GM19463 (cell line): Measurements from ENCODE around the gene NRP2.

ENCODE experiments used
- ATAC-seq: cut with Tn5 transposase; IDR thresholded peaks from one replicate; pipeline ENCODE4 v1.9.1; 2021; ENCODE audit warnings: mild to moderate bottlenecking, moderate library complexity; ENCODE audit not compliant: unreplicated experiment

NRP2 gene

GRCh38 chr2:205659922-205660321 lies 22.4 kb upstream of the NRP2 start:
- no peak for ATAC-seq

DNA sequence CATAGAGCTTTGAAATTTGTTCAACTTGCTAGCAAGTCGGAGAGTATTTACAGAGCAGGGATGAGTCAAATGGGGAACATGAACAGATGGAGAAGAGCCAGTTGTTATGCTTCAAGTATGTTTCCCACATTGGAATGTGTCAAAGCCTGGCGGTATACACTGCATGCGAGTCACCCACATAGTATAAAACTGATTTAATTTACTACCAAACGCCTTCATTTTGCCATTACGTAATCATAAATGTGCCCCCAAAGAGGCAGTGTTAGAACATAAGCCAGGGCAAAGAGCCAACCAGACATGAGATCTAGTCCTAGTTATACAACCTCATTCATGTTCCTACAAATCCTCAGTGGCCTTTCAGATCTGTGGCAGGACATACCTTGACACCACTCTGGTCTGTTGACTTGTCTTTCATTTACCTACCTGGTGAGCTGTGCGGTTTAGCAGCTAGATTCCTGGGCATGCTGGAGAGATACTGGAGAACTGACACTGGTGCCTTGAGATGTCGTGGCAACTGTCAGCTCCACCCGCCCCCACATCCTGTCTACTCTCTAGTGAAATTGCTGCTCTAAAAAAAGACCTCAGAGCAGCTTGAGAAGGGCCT lies 21.7 kb upstream of the NRP2 start:
- ATAC-seq, result peak; percentile 61

DNA sequence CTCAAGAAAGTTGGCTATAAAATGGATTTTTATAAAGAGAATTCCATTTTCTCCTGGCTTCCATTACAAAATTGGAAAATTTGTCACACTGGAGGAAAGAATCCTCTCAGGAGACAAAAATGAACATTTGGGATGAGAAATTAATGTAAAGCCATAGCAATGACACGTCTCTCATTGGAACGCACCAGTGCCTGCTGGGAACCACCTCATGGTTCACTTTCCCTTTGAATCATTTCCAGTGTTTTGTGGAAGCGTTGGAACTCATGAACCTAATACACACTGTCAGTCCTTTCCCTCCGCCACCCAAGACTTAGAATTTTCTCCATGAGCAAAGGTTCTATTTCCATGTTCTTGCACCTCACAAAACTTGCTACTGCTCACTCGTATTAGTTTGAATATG lies 21.0 kb upstream of the NRP2 start:
- no peak for ATAC-seq

DNA sequence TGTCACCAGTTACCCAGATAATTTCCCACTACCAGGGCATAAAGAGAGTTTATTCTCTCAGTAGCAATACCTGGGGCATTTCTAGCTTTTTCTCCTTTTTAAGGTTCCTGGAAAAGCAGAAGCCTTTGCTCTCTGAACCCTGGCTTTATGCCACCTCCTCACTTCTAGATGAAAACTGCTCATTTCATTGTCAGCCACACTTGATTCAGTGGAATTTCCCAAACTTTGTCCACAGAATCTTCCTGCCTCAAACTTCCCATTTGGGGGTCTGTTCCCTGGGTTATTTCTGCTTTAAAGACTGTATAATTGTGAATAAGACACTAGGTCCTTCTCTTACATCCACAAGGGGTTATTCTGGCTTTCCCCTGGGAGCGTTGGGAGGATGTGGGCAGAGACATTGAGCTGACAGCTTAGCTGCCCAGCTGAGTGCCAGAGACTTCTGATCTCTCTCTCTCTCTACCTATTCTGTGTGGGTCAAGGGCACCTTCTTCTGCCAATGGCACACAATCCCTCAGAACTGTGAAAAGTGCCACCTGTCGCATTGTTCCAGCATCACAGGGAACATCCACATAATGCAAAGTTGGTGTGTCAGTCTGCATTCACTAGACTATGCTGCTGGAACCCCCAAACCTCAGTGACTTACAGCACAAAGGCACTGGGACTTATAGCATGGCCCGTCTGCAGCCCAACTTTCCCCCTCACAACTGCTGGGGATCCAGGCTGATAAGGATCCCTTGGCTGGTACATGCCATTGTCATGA lies 19.9 kb upstream of the NRP2 start:
- no peak for ATAC-seq

- no peak for ATAC-seq
These were observed 16.5 kb upstream of the NRP2 start for GRCh38 chr2:205665791-205666190.

GRCh38 chr2:205670292-205670691 lies 12.0 kb upstream of the NRP2 start:
- ATAC-seq, result no peak

GRCh38 chr2:205673312-205673711 lies 9.0 kb upstream of the NRP2 start:
- ATAC-seq, result no peak

GRCh38 chr2:205675861-205676516 lies 6.3 kb upstream of the NRP2 start:
- ATAC-seq, result peak; percentile 39

DNA sequence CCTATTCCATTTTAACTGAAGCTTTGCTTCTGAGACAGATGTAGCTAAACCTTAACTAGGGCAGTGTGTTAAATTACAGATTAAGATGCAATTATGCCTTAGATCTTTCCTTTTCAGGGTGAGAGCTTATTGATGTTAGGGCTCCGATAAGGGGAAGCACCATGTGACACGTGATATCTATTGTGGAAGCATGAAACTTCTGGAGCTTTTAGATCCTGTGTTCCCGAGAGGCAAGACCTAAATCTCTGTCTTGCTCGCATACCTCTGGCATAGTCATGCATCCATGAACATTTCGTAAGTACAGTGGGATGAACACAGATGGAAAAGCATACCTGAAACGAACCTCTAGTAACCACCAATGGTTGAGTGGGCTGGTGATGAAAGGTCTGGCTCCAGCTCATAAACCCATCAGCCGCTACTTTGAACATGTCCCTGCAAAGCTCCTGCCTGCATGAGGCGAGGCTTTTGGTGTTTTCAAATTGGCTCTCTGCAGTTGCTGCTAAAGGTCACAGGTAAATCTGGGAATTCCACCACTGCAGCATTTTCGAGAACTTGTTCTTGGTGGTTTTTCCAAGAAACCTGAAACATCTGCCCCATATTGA lies 3.7 kb upstream of the NRP2 start:
- ATAC-seq, result no peak

DNA sequence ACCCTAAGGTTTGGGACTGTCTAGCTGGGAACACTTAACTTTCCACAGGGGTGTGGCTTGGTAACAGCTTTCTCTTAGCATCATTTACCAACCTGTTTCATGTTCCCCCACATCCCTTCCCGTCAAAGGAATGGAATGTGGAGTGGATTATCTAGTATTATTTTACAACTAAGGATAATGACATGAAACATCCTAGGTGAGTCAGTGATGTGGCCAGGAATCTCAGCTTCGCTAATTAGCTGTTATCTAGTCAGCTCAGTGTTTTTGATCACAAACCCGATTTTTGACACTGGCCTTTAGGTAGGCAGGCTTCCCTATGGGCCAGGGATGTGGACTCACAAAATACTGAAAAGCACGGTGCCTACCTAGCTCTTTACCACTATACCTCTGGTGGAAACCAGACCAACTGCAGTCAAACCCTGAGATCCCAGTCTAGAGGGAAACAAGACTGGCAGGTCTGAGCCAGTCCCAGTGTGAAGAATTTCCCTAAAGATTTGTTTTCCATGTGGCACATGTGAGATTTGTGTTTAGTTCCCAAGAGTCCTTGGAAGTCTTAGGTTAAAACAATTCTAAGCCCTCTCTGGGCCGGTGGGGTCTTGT lies 2.8 kb upstream of the NRP2 start:
- no peak for ATAC-seq

- peak; percentile 51 for ATAC-seq
These were observed 2.2 kb upstream of the NRP2 start for GRCh38 chr2:205680067-205680466.

DNA sequence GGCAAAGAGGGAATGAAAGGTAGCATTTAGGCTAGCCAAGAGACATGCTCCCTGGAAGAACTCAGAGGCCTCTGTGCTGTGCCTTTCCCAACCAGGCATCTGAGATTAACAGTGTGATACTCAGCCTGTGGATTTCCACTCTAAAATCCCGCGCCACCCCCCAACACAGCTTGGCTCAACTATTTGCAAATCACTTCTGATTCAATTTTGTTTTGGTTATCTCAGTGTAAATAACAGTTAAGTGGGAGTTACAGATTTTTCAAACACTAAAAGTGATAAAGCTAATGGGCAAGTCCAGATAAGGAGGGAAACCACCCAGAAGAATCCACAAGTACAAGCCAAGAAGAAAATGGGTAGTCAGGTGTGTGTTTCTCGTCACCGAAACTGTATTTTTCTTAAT lies 1.4 kb upstream of the NRP2 start:
- ATAC-seq, result no peak

- ATAC-seq, result peak; percentile 30
These were observed 681 bp upstream of the NRP2 start for GRCh38 chr2:205681401-205682238.

- ATAC-seq, result no peak
These were observed 735 bp downstream of the NRP2 start for GRCh38 chr2:205682971-205683501.

GRCh38 chr2:205683502-205684367 lies 1.4 kb downstream of the NRP2 start:
- ATAC-seq, result no peak

DNA sequence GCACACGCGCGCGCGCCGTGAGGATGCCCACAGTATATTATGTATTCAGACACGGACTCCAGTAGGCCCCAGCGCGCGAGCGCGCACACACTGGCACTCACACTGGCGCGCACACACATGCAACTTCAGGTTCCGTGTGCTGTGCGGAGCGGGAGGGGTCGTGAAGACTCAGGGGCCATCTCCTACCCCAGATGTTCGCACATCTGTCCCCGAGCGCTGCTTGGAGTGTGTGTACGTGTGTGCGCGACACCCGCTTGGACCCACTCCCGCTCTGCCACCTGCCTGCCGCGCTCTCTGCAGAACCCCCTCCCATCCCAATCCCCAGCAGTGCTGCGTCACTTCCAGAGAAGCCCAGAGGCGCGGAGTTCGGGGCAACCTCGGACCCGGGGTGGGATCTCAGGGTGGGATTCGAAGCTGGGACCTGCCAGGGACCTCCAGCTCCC lies 2.6 kb downstream of the NRP2 start:
- ATAC-seq, result no peak

GRCh38 chr2:205685314-205686055 lies 3.2 kb downstream of the NRP2 start:
- ATAC-seq, result no peak

DNA sequence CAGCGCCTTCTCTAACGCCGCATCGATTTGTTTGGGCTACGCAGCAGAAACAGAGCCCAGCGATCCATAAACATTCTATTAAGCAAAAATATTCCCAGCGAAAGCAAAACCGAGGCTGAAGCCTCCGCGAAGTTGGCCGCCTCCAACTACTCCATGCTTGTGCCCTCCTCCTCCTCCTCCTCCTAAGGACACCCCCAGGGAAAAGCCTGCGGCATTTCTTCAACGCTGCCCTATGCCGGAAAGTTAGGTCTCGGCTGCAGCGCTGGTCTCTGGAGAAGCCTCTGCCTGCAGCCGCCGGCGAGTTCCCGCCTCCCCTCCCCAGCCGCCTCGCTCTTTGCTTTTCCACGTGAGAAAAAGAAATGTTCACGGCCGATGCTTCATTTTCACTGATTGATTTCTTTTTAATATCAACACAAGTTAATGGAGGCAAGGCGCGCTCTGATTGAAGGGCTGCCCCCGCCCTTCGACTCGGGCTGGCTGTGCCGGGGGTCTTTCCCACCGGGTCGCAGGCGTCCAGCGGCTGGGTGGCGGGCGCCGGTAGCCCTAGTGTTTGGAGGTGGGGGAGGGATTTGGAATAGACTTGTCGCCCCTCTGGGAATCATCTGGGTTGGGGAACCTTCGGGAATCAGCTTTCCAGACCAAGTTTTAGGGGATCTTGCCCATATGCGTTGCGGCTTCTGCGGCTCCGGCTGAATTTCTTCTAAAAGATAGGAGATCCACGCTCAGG lies 3.9 kb downstream of the NRP2 start:
- no peak for ATAC-seq
